ENCODE data around the gene BAG1. TPM values are rescaled to one million over a fixed set of nuclear protein-coding genes. Genes with fewer than 3 reads are reported as not detected.

BAG1 gene
- total RNA-seq, 1 donor from 2014 or later: 43.3 TPM

GRCh38 chr9:33233626-33234342 is 30.7 kb downstream of the BAG1 start:
- TF ChIP-seq EZH2 (IDR thresholded peaks at IDR 0.05; ENCODE audit: insufficient read depth, low read length) (no peak), CTCF (IDR thresholded peaks at IDR 0.05; ENCODE audit: insufficient read depth, low read depth, low read length) (no peak)
- H3K27me3 ChIP-seq (ENCODE audit: insufficient read depth, low read length): peaks cover 4% of the 10 kb centered on the region
- H3K4me2 ChIP-seq (ENCODE audit: low read length): peak overlapping the region; percentile 49
- peak overlapping the region; percentile 36 for H3K27ac ChIP-seq (ENCODE audit: low read depth, low read length)
- H4K20me1 ChIP-seq (ENCODE audit: insufficient read depth, low read length): no peaks in the 10 kb centered on the region
- no peak for FAIRE-seq
- Mint-ChIP-seq H3K4me1 (ENCODE audit: low read depth, unreplicated experiment) (peaks cover 5% of the 10 kb centered on the region), H3K27ac (ENCODE audit: unreplicated experiment) (no peak overlapping the region), H3K9me3 (ENCODE audit: unreplicated experiment) (peaks cover 6% of the 10 kb centered on the region), H3K4me3 (ENCODE audit: unreplicated experiment) (no peak overlapping the region), H3K36me3 (ENCODE audit: low read depth, unreplicated experiment) (no peaks in the 10 kb centered on the region), H3K27me3 (ENCODE audit: low read depth, unreplicated experiment) (peaks cover 53% of the 10 kb centered on the region)
- DNase-seq (ENCODE audit: low read depth): peak; percentile 90
- H3K9me3 ChIP-seq (ENCODE audit: insufficient read depth, low read depth, low read length): no peaks in the 10 kb centered on the region
- H3K4me3 ChIP-seq (ENCODE audit: insufficient read depth, low read depth, low read length): no peak overlapping the region
- no peak overlapping the region for H3K9ac ChIP-seq (ENCODE audit: low read length)
- peaks cover 14% of the 10 kb centered on the region for H3K4me1 ChIP-seq (ENCODE audit: insufficient read depth, low read length)
- H3K79me2 ChIP-seq (ENCODE audit: insufficient read depth, low read length): no peaks in the 10 kb centered on the region
- no peak overlapping the region for H2AFZ ChIP-seq (ENCODE audit: low read depth, low read length)
- H3K36me3 ChIP-seq (ENCODE audit: insufficient read depth, low read length): no peaks in the 10 kb centered on the region

GRCh38 chr9:33232815-33233214 is 31.7 kb downstream of the BAG1 start:
- Mint-ChIP-seq H3K36me3 (ENCODE audit: low read depth, unreplicated experiment) (no peaks in the 10 kb centered on the region), H3K27me3 (ENCODE audit: low read depth, unreplicated experiment) (peaks cover 57% of the 10 kb centered on the region), H3K9me3 (ENCODE audit: unreplicated experiment) (peaks cover 6% of the 10 kb centered on the region), H3K27ac (ENCODE audit: unreplicated experiment) (no peak overlapping the region), H3K4me3 (ENCODE audit: unreplicated experiment) (no peak overlapping the region), H3K4me1 (ENCODE audit: low read depth, unreplicated experiment) (peaks cover 5% of the 10 kb centered on the region)
- Histone ChIP-seq H3K9me3 (ENCODE audit: insufficient read depth, low read depth, low read length) (no peaks in the 10 kb centered on the region), H3K4me2 (ENCODE audit: low read length) (no peak overlapping the region), H3K4me1 (ENCODE audit: insufficient read depth, low read length) (peaks cover 14% of the 10 kb centered on the region), H3K27me3 (ENCODE audit: insufficient read depth, low read length) (peaks cover 4% of the 10 kb centered on the region), H3K4me3 (ENCODE audit: insufficient read depth, low read depth, low read length) (no peak overlapping the region), H3K9ac (ENCODE audit: low read length) (no peak overlapping the region), H3K27ac (ENCODE audit: low read depth, low read length) (no peak overlapping the region), H3K79me2 (ENCODE audit: insufficient read depth, low read length) (no peaks in the 10 kb centered on the region), H4K20me1 (ENCODE audit: insufficient read depth, low read length) (no peaks in the 10 kb centered on the region), H2AFZ (ENCODE audit: low read depth, low read length) (no peak overlapping the region), H3K36me3 (ENCODE audit: insufficient read depth, low read length) (no peaks in the 10 kb centered on the region)
- no peak for DNase-seq (ENCODE audit: low read depth)
- no peak for TF ChIP-seq EZH2 (IDR thresholded peaks at IDR 0.05; ENCODE audit: insufficient read depth, low read length)
- FAIRE-seq: no peak

- no peak for TF ChIP-seq EZH2 (IDR thresholded peaks at IDR 0.05; ENCODE audit: insufficient read depth, low read length)
- no peak for TF ChIP-seq CTCF (IDR thresholded peaks at IDR 0.05; ENCODE audit: insufficient read depth, low read depth, low read length)
- Mint-ChIP-seq H3K36me3 (ENCODE audit: low read depth, unreplicated experiment) (no peaks in the 10 kb centered on the region), H3K27ac (ENCODE audit: unreplicated experiment) (peak overlapping the region; percentile 26), H3K27me3 (ENCODE audit: low read depth, unreplicated experiment) (peaks cover 50% of the 10 kb centered on the region), H3K4me3 (ENCODE audit: unreplicated experiment) (no peak overlapping the region), H3K9me3 (ENCODE audit: unreplicated experiment) (peaks cover 6% of the 10 kb centered on the region), H3K4me1 (ENCODE audit: low read depth, unreplicated experiment) (peaks cover 5% of the 10 kb centered on the region)
- FAIRE-seq: no peak
- H3K36me3 ChIP-seq (ENCODE audit: insufficient read depth, low read length): no peaks in the 10 kb centered on the region
- no peak overlapping the region for H3K4me3 ChIP-seq (ENCODE audit: insufficient read depth, low read depth, low read length)
- no peaks in the 10 kb centered on the region for H4K20me1 ChIP-seq (ENCODE audit: insufficient read depth, low read length)
- no peaks in the 10 kb centered on the region for H3K79me2 ChIP-seq (ENCODE audit: insufficient read depth, low read length)
- peaks cover 2% of the 10 kb centered on the region for H3K27me3 ChIP-seq (ENCODE audit: insufficient read depth, low read length)
- no peaks in the 10 kb centered on the region for H3K9me3 ChIP-seq (ENCODE audit: insufficient read depth, low read depth, low read length)
- no peak overlapping the region for H2AFZ ChIP-seq (ENCODE audit: low read depth, low read length)
- peaks cover 14% of the 10 kb centered on the region for H3K4me1 ChIP-seq (ENCODE audit: insufficient read depth, low read length)
- H3K9ac ChIP-seq (ENCODE audit: low read length): no peak overlapping the region
- no peak overlapping the region for H3K4me2 ChIP-seq (ENCODE audit: low read length)
- no peak for DNase-seq (ENCODE audit: low read depth)
- no peak overlapping the region for H3K27ac ChIP-seq (ENCODE audit: low read depth, low read length)
Observed at GRCh38 chr9:33231623-33231942, 32.9 kb downstream of the BAG1 start.

Data from astrocyte (in vitro differentiated cells and primary cell).